Trophoblast cell (in vitro differentiated cells and primary cell): ENCODE results near the gene BAZ1B.
A peak's percentile ranks its signal among the peaks of the same experiment; 100 is the strongest.
"Not testable (repeated sequence)": the region's sequence is repeated elsewhere in the genome, so short reads cannot be mapped to it uniquely, and the experiment has no call there.

Source experiments
- DNase-seq, 2 donors: peaks; one replicate each; pipeline ENCODE4 v3.0.0-alpha.2; 2016
- H2AFZ ChIP-seq: 2 replicates; pipeline ENCODE4 v1.6.1; 2013; ENCODE audit warnings: low read length, moderate library complexity, mild to moderate bottlenecking; ENCODE audit not compliant: insufficient read depth, poor library complexity
- H2AK5ac ChIP-seq: 2 replicates; pipeline ENCODE4 v1.6.1; 2013; ENCODE audit warnings: mild to moderate bottlenecking, low read length
- H2BK120ac ChIP-seq: 2 replicates; pipeline ENCODE4 v1.6.1; 2013; ENCODE audit warnings: low read length, mild to moderate bottlenecking, moderate library complexity; ENCODE audit not compliant: insufficient read depth, poor library complexity
- H2BK12ac ChIP-seq: 2 replicates; pipeline ENCODE4 v1.6.1; 2013; ENCODE audit warnings: mild to moderate bottlenecking, low read length, moderate library complexity
- H2BK5ac ChIP-seq: 2 replicates; pipeline ENCODE4 v1.6.1; 2013; ENCODE audit warnings: low read length, low read depth, moderate library complexity, mild to moderate bottlenecking; ENCODE audit not compliant: poor library complexity
- H3K14ac ChIP-seq: 2 replicates; pipeline ENCODE4 v1.6.1; 2013; ENCODE audit warnings: mild to moderate bottlenecking, low read length
- H3K18ac ChIP-seq: 2 replicates; pipeline ENCODE4 v1.6.1; 2013; ENCODE audit warnings: mild to moderate bottlenecking, low read length
- H3K23ac ChIP-seq: 2 replicates; pipeline ENCODE4 v1.6.1; 2013; ENCODE audit warnings: low read length
- H3K27ac ChIP-seq: 2 replicates; pipeline ENCODE4 v1.5.1; 2013; ENCODE audit warnings: low read depth, mild to moderate bottlenecking, inconsistent platforms, low read length, moderate library complexity
- H3K27me3 ChIP-seq: 2 replicates; pipeline ENCODE4 v1.6.1; 2013; ENCODE audit warnings: inconsistent platforms, mild to moderate bottlenecking, low read length, moderate library complexity; ENCODE audit not compliant: insufficient read depth
- H3K36me3 ChIP-seq, 2 experiments: 1 replicate in 1 of 2; 2 replicates in 1 of 2; pipeline ENCODE4 v1.6.1; 2013; ENCODE audit warnings: low read length in 2 of 2, mild to moderate bottlenecking in 2 of 2, moderate library complexity in 1 of 2; ENCODE audit not compliant: insufficient read depth in 2 of 2, control insufficient read depth in 1 of 2
- H3K4ac ChIP-seq: 2 replicates; pipeline ENCODE4 v1.6.1; 2013; ENCODE audit warnings: low read depth, mild to moderate bottlenecking, low read length, moderate library complexity
- H3K4me1 ChIP-seq, 2 experiments: 1 replicate in 1 of 2; 2 replicates in 1 of 2; pipeline ENCODE4 v1.6.1; 2013; ENCODE audit warnings: low read length in 2 of 2, mild to moderate bottlenecking in 2 of 2, moderate library complexity in 1 of 2; ENCODE audit not compliant: insufficient read depth in 2 of 2, control insufficient read depth in 1 of 2
- H3K4me2 ChIP-seq: 2 replicates; pipeline ENCODE4 v1.6.1; 2013; ENCODE audit warnings: inconsistent platforms, mild to moderate bottlenecking, low read length, moderate library complexity
- H3K4me3 ChIP-seq: 2 replicates; pipeline ENCODE4 v1.5.1; 2013; ENCODE audit warnings: mild to moderate bottlenecking, low read depth, low read length, inconsistent platforms
- H3K79me1 ChIP-seq: one replicate; pipeline ENCODE4 v1.6.1; 2013; ENCODE audit warnings: low read length
- H3K79me2 ChIP-seq: 2 replicates; pipeline ENCODE4 v1.6.1; 2013; ENCODE audit warnings: low read length, mild to moderate bottlenecking; ENCODE audit not compliant: control insufficient read depth, insufficient read depth, poor library complexity
- H3K9ac ChIP-seq: 2 replicates; pipeline ENCODE4 v1.6.1; 2013; ENCODE audit warnings: mild to moderate bottlenecking, low read length
- H3K9me3 ChIP-seq: 2 replicates; pipeline ENCODE4 v1.6.1; 2013; ENCODE audit warnings: low read depth, mild to moderate bottlenecking, control low read depth, inconsistent platforms, low read length; ENCODE audit not compliant: insufficient read depth
- H4K12ac ChIP-seq: 2 replicates; pipeline ENCODE4 v1.6.1; 2013; ENCODE audit warnings: low read depth, mild to moderate bottlenecking, low read length, moderate library complexity
- H4K8ac ChIP-seq: 2 replicates; pipeline ENCODE4 v1.6.1; 2013; ENCODE audit warnings: low read depth, mild to moderate bottlenecking, low read length, moderate library complexity
- H4K91ac ChIP-seq: one replicate; pipeline ENCODE4 v1.6.1; 2013; ENCODE audit warnings: low read depth, mild to moderate bottlenecking, low read length, moderate library complexity
- WGBS: extraction: QIAGEN DNeasy Blood & Tissue Kit; methylation state at CpG from one replicate; pipeline ENCODE4 v1.1.7; 2013; ENCODE audit warnings: missing lambda C conversion rate; ENCODE audit not compliant: insufficient read length, insufficient coverage; ENCODE audit errors: extremely low coverage; 5-methylcytosine and 5-hydroxymethylcytosine counted together

BAZ1B gene

DNA sequence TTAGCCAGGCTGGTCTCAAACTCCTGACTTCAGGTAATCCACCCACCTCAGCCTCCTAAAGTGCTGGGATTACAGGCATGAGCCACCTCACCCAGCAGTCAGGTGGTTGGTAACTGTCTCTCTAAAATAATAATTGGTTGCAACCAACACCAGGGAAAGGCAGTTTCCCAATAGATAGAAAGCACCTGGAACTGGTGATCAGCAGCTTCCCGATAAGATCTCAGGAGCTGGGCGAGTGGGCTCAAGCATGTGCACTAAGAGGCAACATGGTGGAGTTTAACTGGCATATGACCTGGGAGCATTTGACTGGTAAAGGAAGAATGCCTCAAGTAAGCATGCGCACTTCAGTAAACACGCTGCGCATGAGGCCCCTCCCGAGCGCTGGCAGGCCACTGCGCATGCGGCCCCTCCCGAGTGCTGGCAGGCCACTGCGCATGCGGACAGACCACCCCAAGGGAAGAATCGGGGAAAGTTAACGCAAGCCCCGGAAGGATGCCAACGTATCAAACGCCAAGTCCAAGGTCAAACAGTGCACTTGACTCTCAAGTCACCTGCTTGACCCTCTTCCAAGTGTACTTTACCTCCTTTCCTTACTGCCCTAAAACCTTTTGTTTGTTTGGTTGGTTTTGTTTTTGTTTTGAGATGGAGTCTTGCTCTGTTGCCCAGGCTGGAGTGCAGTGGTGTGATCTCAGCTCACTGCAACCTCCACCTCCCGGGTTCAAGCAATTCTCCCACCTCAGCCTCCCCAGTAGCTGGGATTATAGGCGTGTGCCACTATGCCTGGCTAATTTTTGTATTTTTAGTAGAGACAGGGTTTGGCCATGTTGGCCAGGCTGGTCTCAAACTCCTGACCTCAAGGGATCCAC is 122.7 kb downstream of the BAZ1B start:
- H3K79me1 ChIP-seq, H3K18ac ChIP-seq, H3K4me2 ChIP-seq, H2AK5ac ChIP-seq, H2BK5ac ChIP-seq, H4K12ac ChIP-seq, H3K9ac ChIP-seq, H3K36me3 ChIP-seq, H3K27ac ChIP-seq, H3K79me2 ChIP-seq, H2BK12ac ChIP-seq, H3K4me3 ChIP-seq, H3K4me1 ChIP-seq, H3K9me3 ChIP-seq, H2BK120ac ChIP-seq, H4K91ac ChIP-seq, H2AFZ ChIP-seq, H3K4ac ChIP-seq, H3K27me3 ChIP-seq, H3K14ac ChIP-seq, H3K23ac ChIP-seq, H4K8ac ChIP-seq: not testable (repeated sequence)
- DNase-seq: peak; percentile 60 to 80
- no CpG with 5 or more reads among the region's 19 CpGs for WGBS

DNA sequence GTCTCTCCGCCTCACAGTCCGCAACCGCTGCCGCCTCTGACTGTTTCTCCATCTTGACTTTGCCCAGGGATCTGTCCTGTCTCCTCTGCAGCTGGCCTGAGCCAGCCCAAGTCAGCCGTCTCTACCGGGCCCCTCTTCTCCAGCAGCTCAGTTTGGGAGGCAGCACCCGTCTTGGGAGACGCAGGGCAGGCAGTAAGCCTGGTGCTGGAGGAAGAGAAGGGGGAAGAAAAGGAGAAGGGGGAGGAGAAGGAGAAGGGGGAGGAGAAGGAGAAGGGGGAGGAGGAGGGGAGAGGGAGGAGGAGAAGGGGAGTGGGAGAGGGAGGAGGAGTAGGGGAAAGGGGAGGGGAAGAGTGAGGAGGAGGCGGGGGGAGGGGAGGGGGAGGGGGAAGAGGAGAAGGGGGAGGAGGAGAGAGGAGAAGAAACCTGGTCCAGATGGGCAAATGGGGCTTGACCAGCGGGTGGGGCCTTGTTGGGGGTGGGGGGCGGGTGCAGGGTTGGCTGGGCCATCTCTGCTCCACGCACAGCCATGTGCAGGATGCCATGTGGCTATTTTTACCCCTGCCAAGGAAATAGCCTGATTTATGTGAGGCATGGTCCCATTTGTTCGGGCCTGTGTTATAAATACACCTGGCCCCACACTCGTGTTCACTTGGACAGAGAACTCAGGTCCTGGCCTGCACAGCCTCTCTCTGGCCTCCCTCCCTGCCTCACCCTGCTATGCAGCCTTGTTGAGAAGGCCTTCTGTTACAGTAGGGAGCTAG is 124.4 kb downstream of the BAZ1B start:
- no peak overlapping the region for H2BK120ac ChIP-seq
- no CpG with 5 or more reads among the region's 14 CpGs for WGBS
- no peak overlapping the region for H3K23ac ChIP-seq
- no peak overlapping the region for H4K12ac ChIP-seq
- no peaks in the 10 kb centered on the region for H3K27me3 ChIP-seq
- no peak overlapping the region for H3K4me2 ChIP-seq
- no peak overlapping the region for H2AFZ ChIP-seq
- no peak overlapping the region for H2BK12ac ChIP-seq
- no peaks in the 10 kb centered on the region for H3K79me1 ChIP-seq
- H3K4ac ChIP-seq: no peak overlapping the region
- no peaks in the 10 kb centered on the region for H3K9me3 ChIP-seq
- no peak overlapping the region for H4K8ac ChIP-seq
- H3K9ac ChIP-seq: peak overlapping the region; percentile 46
- H2AK5ac ChIP-seq: no peak overlapping the region
- H4K91ac ChIP-seq: no peak overlapping the region
- no peak overlapping the region for H3K18ac ChIP-seq
- DNase-seq: no peak
- no peak overlapping the region for H2BK5ac ChIP-seq
- no peak overlapping the region for H3K27ac ChIP-seq
- no peaks in the 10 kb centered on the region for H3K79me2 ChIP-seq
- H3K36me3 ChIP-seq: no peaks in the 10 kb centered on the region
- H3K4me1 ChIP-seq: no peaks in the 10 kb centered on the region
- no peak overlapping the region for H3K14ac ChIP-seq
- no peak overlapping the region for H3K4me3 ChIP-seq

DNA sequence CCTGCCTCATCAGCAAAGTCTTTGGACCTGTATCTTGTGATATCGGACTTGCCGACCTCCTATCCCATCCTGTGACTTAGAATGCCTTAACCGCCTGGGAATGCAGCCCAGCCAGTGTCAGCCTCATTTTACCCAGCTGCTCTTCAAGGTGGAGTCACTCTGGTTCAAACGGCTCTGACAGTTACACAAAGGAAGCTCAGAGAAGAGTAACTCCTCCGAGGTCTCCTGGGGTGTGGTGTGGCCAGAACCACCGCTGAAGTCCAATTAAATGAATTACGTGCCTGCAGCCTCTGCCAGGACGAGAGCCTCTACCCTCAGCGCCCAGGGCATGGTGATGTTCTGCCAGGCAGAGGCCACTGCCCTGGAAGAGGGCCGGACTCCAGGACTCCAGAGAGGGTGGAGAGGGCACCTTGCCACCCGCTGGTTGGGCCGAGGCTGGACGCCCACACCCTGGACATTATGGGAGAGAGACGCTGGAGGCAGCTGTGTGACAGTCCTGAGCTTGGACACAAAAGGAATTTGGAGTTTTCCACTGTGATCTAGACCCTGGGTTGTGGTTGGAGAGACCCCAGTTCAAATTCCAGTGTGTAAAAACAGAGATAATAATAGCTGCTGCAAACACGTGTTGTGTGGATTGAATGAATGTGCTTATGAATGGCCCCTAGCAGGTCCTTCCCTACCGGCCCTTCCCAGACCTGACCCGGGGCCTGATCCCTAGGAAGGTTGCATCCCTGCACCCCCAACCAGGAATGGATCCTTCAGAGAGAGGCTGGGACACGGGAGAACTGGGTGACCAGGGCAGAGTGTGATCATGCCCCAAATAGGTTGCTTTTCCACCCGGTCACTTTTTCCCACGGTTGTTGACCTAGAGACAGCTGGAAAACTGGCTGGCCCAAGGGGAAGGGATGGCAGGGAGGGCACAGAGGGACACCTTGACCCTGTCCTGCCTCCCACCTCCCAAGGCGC is 126.3 kb downstream of the BAZ1B start:
- no peak for DNase-seq

DNA sequence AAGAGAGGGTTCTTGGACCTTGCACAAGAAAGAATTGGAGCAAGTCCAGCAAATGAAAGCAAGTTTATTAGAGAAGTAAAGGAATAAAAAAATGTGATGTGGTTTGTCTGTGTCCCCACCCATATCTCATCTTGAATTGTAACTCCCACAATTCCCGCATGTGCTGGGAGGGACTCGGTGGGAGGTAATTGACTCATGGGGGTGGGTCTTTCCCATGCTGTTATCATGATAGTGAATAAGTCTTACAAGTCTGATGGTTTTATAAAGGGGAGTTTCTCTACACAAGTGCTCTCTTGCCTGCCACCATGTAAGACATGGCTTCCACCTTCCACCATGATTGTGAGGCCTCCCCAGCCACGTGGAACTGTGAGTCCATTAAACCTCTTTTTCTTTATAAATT is 127.7 kb downstream of the BAZ1B start:
- Histone ChIP-seq H3K4ac (no peak overlapping the region), H4K91ac (no peak overlapping the region), H3K27ac (no peak overlapping the region), H2AFZ (no peak overlapping the region), H3K79me2 (no peaks in the 10 kb centered on the region), H3K18ac (no peak overlapping the region), H3K79me1 (no peaks in the 10 kb centered on the region), H4K12ac (no peak overlapping the region), H3K9ac (no peak overlapping the region), H2BK5ac (no peak overlapping the region), H2BK12ac (no peak overlapping the region), H3K4me3 (no peak overlapping the region), H3K9me3 (no peaks in the 10 kb centered on the region), H4K8ac (no peak overlapping the region), H3K36me3 (no peaks in the 10 kb centered on the region), H3K4me1 (no peaks in the 10 kb centered on the region), H2AK5ac (no peak overlapping the region), H2BK120ac (no peak overlapping the region), H3K23ac (no peak overlapping the region), H3K27me3 (no peaks in the 10 kb centered on the region), H3K14ac (no peak overlapping the region), H3K4me2 (no peak overlapping the region)
- no peak for DNase-seq
- WGBS: no CpG with 5 or more reads among the region's 3 CpGs

More for the DNA sequence above, 126.3 kb downstream of the BAZ1B start:
- Histone ChIP-seq H2BK120ac (no peak overlapping the region), H2AFZ (no peak overlapping the region), H3K9ac (no peak overlapping the region), H3K79me1 (no peaks in the 10 kb centered on the region), H3K14ac (no peak overlapping the region), H2BK5ac (no peak overlapping the region), H3K27ac (no peak overlapping the region), H3K9me3 (no peaks in the 10 kb centered on the region), H3K4me1 (no peaks in the 10 kb centered on the region), H3K79me2 (no peaks in the 10 kb centered on the region), H3K23ac (no peak overlapping the region), H4K8ac (no peak overlapping the region), H3K36me3 (no peaks in the 10 kb centered on the region), H3K4ac (no peak overlapping the region), H2BK12ac (no peak overlapping the region), H3K4me3 (no peak overlapping the region), H3K4me2 (no peak overlapping the region), H4K91ac (no peak overlapping the region), H4K12ac (no peak overlapping the region), H3K27me3 (no peaks in the 10 kb centered on the region), H3K18ac (no peak overlapping the region), H2AK5ac (no peak overlapping the region)
- no CpG with 5 or more reads among the region's 21 CpGs for WGBS
